NCI-H2081 treated with DMSO at 0.1 percent for 48 hours (cell line): Measurements from ENCODE around the gene THBD.

Experiments
- DNase-seq: peaks from one replicate; lab custom pipeline; 2025; lab: John Stamatoyannopoulos, UW

THBD gene

DNA sequence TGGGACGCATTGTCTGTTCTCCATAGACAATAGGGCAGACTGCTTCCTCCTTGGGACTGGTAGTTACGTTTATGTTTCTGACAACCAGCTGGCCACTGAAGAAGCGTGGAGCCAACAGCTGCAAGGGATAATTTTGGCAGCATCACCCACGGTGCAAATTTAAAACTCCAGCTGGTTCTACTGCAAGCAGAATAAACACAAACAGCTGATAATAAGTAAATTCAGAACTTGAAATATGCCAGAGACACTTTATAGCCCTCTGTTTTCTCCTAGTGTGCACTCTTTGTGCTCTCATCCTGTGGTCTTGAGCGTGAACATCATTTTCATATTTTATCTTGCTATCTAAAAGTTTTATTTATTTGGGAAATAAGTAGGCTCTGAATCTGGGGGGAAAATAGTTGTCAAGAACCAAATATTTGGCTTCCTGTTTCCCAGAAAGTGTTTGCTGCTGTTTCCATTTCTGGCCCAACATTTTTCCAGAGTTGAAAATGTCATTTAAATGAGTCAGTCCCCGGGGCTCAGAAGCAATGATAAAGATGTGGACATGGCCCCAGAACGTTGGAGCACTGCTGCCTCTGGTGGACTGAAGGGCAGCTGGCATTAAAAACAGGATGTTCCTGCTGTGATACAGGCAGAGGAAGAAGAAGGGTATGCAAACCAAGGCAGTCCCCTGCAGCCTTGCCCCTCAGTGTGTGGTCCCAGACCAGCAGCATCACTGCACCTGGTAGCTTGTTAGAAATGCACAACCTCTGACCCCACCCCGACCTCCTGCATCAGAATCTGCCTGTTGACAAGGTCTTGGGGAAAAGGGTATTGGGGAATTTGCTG lies 12.5 kb upstream of the THBD start:
- no peak for DNase-seq

DNA sequence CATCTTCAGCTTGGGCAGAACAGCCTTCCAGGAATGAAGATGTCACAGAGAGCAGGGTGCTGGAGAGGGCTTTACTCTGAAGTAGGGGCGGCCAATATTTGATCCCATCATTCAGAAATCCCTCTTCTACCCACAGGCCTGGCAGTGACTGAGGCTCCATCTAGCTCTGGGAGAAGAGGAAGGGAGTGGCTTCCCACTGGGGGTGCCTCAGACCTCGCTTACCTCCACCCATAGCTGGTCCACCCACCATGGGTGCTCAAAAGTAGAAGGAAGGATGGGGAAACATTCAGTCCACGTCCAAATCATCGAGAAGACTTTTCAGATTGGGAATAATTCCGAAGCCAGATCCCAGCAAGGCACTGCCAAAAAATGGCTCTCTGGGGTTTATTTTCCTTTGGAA lies 11.8 kb upstream of the THBD start:
- DNase-seq, result no peak

DNA sequence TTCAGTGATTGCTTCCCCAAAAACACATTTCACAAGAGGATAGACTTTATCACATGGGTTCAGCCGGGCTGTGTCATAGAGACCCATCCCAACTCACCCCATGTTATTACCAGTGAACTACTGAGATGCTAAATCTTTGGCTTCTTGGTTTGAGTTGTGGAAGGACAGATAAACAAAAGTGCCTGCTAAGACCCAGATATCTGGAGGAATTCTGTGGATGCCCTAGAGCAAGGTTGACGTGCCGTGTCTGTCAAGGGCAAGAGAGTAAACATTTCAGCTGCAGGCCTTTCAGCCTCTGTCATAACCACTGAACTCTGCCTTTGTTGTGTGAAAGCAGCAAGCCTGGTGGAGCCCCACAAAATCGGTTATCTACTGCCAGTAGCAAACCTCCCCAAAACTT lies 11.2 kb upstream of the THBD start:
- no peak for DNase-seq

DNA sequence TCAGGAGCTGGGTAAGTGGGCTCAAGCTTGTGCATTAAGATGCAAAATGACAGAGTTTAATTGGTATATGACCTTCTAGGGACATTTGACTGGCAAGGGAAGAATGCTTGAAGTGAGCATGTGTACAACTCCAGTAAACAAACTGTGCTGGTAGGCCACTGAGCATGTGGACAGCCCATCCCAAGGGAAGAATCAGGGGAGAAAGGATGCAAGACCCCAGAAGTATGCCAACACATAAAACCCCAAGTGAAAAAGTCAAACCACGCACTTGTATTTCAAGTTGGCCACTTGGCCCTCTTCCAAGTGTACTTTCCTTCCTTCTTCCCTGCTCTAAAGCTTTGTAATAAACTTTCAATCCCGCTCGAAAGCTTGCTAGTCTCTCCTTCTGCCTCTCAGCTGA lies 10.4 kb upstream of the THBD start:
- no peak for DNase-seq

DNA sequence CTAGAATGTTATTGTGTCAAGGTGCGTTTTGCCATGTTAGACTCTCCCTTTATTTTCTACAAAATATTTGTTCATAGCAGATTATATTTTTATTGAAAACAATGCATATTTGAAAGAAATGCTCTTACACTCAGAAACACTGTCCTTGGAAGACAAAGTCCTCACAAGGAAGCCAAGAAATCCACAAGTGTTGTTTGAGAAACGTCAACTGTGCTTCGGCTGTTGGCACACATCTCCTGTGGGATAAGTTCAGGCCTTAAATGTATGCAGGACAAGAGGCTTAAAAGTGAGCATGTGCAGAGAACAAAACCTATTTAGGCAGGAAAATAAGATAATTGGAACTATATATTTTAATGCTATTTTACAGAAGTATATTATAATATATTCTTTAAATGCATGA lies 9.5 kb upstream of the THBD start:
- DNase-seq, result no peak

DNA sequence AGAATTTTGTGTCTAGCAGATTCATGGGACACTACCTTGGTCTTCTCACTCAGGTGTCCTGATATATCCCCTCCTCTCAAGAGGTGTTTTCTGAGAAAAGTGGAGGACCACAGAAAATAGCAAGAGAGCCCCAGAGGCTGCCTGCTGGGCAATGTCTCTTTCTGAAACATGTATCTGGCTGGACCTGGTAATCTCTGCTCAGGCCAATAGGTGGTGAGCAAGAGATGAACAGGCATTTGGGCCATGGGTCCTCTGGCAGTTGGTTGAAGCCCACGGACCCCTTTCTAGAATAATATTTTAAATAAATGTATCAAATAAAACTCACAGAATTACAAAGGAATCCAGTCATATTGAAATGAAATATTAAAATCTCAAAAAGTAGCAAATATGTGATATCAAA lies 8.8 kb upstream of the THBD start:
- DNase-seq, result no peak

DNA sequence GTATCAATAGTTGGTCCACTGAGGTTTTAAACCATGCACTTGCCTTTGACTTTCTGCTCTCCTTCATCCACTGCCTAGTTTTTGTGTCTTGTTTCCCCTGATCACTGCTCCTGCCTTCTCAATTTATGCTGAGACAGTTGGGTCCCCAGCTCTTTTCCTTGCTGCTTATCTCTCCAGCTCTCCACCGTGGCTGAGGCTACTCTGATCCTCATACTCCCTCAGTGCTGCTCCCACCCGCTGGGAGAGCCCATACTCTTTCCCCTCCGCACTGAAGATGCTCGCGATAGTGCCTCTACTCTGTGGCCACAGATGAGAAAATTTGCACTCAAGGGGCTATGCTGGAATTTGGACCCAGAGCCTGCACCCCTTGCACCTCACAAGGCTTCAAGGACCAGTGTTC lies 3.4 kb upstream of the THBD start:
- DNase-seq, result no peak

DNA sequence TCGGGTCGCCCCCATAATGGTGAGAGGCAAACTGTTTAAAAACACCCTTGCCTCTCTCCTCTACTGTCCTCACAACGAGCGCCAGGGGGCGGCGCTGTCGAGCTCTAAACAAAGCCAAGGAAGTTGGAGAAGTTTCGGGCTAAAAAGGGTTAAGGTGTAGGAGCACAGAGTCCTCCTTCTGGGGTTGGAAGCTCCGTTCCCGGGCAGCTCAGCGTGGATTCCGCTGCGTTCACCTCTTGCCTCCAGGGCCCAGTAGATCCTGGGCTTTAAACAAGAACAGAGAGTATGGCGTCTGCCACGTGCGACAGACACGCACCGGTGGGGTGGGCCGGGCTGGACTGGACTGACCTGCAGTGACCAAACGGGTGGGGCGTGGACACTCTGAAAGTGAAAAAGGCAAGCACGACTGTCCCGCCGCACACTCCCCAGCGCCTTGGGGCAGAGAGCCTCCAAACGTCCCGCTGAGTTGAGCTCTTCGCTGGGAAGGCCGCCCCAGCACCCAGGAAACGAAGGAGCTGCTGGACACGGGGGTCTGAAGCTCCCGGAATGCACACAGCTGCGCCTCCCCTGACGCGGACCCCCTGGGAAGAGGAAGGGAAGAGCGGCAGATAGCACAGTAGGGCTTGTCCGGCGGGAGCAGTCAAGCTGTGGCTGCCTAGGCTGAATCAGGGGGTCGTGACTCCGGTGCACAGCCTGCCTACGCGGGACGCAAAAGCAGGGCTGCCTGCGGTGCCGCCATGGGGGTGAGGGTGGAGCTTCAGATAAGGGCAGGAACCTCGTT lies 1.6 kb upstream of the THBD start:
- no peak for DNase-seq

DNA sequence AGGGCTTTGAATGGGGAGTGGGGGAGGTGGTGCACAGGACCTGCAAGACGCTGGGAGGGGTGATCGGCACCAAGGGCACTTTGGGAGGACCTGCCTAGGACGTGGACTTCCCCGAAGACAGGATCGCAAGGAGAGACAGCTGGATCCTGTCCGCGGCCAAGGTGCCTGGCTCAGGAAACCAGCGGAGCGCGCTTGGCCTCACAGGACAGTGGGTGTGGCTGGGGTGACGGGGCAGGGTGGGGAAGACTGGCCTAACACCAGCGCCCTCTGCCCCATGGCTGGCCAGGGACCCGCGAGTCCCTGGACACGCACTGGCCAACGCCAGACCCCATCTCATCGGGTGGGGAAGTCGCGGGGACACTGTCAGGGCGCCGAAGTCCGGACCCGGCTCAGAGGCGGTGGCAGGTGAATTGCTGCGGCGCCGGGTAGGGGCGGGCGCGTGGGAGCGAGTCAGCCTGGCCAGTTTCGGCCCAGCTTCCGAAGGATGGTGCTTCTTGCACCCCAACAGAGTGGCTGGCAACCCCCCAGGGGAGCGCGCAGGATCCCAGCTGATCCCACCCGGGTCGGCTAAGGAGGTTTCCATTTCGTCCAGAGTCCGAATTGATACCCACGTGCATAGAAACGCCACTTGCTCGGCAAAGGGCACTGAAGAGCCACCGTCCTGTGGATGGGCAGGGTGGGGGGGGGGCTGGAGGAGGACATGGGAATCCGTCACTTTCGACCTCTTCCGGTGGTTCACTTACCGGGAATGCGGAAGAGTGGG lies 785 bp upstream of the THBD start:
- DNase-seq, result no peak

DNA sequence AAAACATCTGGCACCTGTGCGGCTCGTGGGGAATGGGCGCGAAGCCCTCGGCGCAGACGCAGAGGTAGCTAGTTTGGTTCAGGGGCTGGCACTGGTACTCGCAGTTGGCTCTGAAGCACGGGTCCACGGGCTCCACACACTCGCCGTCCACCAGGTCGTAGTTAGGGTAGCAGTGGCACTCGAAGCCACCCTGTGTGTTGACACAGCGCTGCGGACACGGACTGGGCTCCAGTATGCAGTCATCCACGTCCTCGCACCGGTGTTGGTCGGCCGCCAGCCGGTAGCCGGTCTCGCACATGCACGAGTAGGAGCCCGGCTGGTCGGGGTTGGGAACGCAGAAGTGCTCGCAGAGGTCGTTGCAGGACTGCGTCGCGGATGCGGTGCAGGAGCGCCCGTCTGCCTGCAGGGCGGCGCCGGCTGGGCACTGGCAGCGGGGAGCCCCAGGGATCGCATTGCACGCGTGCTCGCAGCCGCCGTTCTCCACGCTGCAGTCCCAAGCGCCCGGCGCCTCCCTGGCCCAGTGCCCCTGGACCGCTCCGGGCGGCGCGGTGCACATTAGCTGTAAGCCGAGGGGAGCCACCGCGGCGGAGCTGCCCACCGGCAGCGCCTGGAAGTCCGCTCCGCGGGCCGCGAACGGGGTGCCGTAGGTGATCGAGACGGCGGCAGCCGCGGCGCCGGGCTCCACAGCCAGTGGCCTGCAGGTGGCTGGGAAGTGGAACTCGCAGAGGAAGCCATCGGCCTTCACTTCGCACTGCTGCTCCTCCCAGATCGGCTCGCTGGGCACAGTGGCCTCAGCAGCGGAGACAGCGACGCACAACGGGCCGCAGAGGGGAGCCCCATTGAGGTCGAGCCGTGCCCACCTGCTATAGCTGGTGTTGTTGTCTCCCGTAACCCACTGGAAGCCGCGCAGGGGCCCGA lies 930 bp downstream of the THBD start:
- DNase-seq, result no peak

DNA sequence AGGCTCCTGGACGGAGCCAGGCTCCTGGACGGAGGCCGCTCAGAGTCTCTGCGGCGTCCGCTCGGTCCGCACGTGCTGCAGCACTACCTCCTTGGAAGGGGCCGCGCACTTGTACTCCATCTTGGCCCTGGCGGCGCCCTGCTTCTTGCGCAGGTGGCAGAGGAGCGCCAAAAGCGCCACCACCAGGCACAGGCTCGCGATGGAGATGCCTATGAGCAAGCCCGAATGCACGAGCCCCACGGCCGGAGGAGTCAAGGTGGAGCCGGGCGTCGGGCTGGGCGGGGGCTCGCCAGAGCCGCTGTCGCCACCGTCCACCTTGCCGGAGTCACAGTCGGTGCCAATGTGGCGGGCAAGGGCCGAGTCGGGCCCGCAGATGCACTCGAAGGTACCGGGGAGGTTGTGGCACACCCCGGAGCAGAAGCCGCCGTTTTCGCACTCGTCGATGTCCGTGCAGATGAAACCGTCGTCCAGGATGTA lies 1.7 kb downstream of the THBD start:
- DNase-seq, result no peak

DNA sequence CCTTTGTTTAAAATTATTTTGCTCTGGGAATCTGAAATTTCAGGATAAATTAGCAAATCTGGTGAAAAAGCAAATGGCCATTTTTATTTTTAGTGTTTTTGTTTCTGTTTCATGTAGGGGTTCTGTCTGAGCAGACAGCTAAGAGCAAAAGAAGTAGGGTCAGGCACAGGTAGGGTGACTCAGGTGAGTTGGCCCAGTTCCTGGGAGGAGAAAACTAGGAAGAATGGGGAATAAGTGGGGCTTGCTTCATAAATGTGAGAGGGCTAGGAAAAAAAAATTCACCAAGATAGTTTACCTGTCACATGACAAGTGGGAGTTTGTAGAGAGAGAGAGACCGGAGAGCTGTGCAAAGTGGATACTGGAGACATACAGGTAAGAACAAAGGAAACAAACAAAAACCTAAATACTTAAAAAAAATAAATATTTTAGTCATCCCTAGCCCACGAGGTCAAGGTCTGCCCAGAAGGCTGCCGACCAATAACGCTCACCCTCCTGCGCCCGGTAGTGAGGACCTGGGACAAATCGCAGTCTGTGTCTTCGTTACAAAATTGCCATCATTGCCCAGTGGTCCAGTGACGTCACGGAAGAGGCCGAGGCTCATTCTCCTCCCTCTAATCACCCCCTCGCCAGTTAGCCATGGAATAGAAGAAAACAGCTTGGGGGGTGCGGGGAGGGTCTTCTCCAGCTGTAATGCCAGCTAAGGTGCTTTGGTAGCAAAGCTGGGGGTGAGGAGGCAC lies 2.3 kb downstream of the THBD start:
- DNase-seq, result no peak

DNA sequence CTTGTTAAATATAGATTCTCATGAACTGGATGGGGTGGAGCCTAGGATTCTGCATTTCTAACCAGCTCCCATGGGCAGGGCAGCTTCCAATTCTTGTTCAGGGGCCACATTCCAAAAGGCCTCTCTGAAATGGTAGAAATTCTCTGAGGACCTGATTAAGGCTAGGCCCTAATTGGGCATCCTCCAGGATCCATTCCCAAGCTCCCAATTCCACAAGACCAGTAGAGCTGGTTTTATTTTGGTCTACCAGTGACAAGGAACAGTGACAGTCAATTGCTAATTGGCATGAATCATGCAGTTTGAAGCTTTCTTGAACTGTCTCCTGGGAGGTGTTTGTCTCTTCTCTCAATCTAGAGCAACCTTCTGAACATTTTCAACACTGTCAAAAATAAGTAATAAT lies 3.0 kb downstream of the THBD start:
- no peak for DNase-seq

DNA sequence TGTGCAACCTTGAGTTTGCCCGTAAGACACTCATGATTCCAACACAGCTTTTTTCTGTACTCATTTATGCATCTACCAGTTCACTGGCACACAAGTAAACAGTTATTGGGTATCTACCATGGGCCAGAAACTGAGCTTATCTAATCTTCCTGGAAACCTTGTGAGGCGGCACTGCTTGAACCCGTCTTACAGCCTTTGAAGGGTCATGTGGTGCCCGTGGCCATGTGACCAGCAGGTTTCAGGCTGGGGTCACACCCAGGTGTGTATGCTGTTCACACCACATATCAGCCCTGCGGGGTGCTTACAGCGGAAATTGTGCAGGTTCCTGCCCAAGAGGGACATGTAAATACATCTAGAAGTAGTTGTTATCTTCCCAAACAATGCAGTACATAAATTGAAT lies 6.1 kb downstream of the THBD start:
- no peak for DNase-seq

DNA sequence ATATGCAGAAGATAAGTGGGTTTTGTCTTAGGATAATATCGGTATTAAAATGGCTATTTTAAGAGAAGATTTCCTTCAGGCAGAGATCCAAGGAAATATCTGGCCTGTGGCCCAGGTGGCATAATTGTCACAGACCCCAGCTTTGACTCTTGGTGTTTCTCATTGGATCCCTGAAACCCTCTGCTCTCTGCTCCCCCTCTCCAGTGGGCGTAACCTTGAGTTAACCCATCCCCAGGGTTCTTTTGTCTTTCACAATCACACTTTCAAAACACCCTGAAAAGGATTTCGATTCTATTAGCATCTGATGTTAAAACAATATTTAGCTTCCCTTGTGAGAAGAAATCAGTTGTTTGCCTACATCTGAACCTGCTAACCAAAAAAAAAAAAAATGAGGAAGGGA lies 7.2 kb downstream of the THBD start:
- no peak for DNase-seq

DNA sequence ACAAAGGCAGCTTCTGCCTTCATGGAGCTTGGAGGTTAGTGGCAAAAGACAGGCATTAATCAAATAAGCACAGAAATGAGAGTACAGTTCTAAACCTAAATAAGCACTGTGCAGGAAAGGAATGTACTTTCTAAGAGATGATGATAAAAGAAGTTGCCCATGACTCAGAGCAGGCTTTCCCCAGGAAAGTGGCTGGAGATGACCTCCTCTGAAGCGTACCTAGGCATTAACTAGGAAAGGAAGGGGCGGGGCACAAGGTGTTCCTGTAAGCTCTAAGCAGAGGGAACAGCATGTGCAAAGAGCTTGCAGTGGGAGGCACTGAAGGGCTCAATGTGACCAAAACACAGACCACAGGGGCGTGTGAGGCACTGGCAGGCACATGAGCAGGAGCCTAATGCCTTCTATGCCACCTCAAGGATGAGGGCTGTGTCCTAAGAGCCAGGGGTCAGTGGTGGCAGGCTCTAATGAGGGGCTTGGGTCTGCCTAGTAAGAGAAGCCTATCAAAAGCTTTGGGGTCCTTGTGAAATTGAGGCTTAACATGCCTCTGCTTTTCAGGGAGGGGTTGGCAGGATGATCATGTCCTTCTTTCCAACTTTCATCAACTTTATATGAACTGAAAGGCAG lies 9.5 kb downstream of the THBD start:
- DNase-seq, result no peak

DNA sequence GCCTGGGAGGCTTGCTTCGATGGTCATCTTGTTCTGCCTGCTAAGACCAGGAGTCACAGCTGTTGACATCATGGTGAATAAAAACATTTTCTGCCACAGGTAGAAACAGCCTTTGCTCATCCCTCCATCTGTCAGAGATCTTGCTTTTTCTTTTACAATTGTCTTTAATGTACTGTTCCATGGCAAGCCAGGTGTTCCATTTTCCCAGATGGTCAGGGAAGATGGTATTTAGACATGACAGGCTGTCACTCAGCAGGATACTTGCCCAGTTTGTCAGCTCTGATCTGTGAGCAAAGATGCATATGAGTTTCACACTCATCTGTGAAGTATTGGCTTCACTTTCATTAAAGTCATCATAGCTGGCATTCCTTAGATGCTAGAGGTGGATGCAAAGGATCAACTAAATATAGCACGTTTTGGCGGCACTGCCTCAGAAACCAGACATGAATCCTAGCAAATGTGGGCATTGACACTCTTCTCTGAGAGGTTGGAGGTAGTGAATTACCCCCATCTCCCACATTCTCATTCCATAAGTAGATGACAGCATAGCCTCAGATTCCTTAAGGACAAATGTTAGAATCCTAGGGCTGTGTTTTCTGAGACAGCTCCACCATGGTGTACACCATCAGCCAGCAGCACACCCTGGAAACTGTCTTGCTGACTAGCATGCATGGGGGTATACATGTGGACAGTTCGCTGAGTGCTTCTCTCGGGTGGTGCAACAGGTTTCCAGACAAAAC lies 10.2 kb downstream of the THBD start:
- no peak for DNase-seq

DNA sequence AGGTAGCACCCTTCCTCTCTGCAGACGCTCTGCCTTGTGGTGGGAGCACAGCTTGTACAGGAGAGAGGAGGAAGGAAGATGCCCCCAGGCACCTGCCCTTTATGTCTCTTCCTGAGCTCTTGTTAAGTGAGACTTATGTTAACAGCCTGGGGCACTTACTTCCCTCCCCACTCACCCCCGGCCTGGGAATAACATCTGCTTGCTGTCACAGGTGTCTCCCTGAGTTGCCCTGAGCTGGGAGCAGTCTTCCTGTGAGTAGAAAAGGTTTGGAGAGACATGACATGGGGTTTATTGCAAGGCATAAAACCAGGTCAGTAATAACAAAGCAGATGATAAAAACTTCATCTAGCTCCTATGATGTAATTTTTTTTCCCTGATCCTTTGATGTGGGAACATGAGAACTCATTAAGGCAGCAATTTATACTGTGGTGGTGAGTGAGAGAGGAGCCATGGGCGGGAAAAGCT lies 12.4 kb downstream of the THBD start:
- no peak for DNase-seq

DNA sequence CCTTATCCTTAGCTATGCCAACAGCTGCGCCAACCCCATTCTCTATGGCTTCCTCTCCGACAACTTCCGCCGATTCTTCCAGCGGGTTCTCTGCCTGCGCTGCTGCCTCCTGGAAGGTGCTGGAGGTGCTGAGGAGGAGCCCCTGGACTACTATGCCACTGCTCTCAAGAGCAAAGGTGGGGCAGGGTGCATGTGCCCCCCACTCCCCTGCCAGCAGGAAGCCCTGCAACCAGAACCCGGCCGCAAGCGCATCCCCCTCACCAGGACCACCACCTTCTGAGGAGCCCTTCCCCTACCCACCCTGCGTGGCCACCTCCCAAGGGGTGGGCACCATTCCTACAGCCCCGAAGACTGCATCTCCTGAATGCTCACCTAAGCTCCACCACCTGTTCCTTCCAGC lies 13.1 kb downstream of the THBD start:
- no peak for DNase-seq

DNA sequence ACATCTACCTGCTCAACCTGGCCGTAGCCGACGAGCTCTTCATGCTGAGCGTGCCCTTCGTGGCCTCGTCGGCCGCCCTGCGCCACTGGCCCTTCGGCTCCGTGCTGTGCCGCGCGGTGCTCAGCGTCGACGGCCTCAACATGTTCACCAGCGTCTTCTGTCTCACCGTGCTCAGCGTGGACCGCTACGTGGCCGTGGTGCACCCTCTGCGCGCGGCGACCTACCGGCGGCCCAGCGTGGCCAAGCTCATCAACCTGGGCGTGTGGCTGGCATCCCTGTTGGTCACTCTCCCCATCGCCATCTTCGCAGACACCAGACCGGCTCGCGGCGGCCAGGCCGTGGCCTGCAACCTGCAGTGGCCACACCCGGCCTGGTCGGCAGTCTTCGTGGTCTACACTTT lies 13.7 kb downstream of the THBD start:
- DNase-seq, result no peak
